PC-9 (cell line): Measurements from ENCODE around the gene ARHGEF26.

Experiments
- EZH2 ChIP-seq: fragments of 200-600 bp; sonication (generic); IDR thresholded peaks from 2 replicates; pipeline ENCODE4 v1.8.0; 2017; ENCODE audit warnings: antibody characterized with exemption, low read depth
- TF ChIP-seq, protein P1 (sequence below): fragments of 200-600 bp; sonication (generic); conservative IDR thresholded peaks from 2 replicates; pipeline ENCODE4 v1.6.1; 2017; ENCODE audit warnings: mixed run types, antibody characterized with exemption, mild to moderate bottlenecking, moderate library complexity

DNA sequence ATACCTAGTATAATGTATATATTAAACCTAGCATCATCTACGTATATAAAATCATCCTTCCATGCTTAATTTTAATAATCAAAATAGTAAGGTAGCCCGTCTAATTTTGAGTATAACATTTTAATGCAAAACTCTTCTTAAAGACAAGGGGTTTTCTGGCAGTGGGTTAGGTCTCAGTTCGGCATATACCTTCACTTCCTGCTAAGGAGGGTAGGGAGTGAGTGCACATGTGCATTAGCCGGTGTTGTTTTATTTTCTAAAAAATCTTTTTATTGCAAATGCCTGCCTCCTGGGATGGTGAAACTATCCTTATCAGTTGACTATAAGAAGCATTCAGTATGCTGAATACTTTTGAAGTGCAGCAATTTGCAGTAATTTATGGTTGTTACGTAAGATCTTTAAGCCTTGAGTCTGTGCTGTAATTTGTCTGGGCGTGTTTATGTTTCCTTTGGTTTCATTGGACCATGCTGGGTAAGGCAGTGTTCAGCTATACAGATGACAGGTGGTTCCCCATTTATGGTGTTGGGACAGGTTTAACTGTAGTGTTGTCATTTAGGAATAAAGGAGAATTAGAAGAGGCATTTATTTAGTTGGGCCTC lies 11.7 kb downstream of the ARHGEF26 start:
- TF ChIP-seq, protein P1, sequence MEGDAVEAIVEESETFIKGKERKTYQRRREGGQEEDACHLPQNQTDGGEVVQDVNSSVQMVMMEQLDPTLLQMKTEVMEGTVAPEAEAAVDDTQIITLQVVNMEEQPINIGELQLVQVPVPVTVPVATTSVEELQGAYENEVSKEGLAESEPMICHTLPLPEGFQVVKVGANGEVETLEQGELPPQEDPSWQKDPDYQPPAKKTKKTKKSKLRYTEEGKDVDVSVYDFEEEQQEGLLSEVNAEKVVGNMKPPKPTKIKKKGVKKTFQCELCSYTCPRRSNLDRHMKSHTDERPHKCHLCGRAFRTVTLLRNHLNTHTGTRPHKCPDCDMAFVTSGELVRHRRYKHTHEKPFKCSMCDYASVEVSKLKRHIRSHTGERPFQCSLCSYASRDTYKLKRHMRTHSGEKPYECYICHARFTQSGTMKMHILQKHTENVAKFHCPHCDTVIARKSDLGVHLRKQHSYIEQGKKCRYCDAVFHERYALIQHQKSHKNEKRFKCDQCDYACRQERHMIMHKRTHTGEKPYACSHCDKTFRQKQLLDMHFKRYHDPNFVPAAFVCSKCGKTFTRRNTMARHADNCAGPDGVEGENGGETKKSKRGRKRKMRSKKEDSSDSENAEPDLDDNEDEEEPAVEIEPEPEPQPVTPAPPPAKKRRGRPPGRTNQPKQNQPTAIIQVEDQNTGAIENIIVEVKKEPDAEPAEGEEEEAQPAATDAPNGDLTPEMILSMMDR = no peak
- no peak for TF ChIP-seq EZH2
